CD4-positive, alpha-beta T cell (primary cell): ENCODE data around the gene FBXL13. TPM values are rescaled to one million over a fixed set of nuclear protein-coding genes. Genes with fewer than 3 reads are reported as not detected.

Source experiments
- ATAC-seq: fragments of 200-7000 bp; cut with Tn5 transposase; one replicate; pipeline ENCODE4 v1.10.0; 2022; ENCODE audit warnings: mild to moderate bottlenecking; ENCODE audit not compliant: poor library complexity
- CTCF ChIA-PET: fragments of 350-600 bp; sonication (Branson Sonifier 250); formaldehyde crosslinking; loops from one replicate; lab custom pipeline; 2021; ENCODE audit warnings: antibody characterized with exemption, inconsistent platforms; lab: Charles Lee
- POLR2A ChIA-PET: fragments of 350-600 bp; sonication (Branson Sonifier 250); formaldehyde crosslinking; loops from one replicate; lab custom pipeline; 2021; ENCODE audit warnings: antibody characterized with exemption, inconsistent platforms; lab: Charles Lee
- DNase-seq, 14 experiments: peaks; one replicate each; pipeline ENCODE4 v3.0.0-alpha.2; 2013 to 2020; ENCODE audit warnings: mixed read lengths in 2 of 14
- H3K27ac ChIP-seq, 2 donors: one replicate each; pipeline versions ENCODE4 v1.5.1 to v1.7.0; 2013; ENCODE audit warnings: low read length in 2 of 2, low read depth in 1 of 2, mild to moderate bottlenecking in 1 of 2
- H3K27me3 ChIP-seq, 2 experiments: 1 replicate in 1 of 2; 2 replicates in 1 of 2; pipeline versions ENCODE4 v1.6.1 to v1.7.0; 2013; ENCODE audit warnings: low read length in 2 of 2, control low read depth in 1 of 2, mild to moderate bottlenecking in 1 of 2, moderate library complexity in 1 of 2; ENCODE audit not compliant: insufficient read depth in 2 of 2, control insufficient read depth in 1 of 2
- H3K36me3 ChIP-seq: one replicate; pipeline ENCODE4 v1.6.1; 2013; ENCODE audit warnings: low read length, control low read depth; ENCODE audit not compliant: insufficient read depth
- H3K4me1 ChIP-seq: one replicate; pipeline ENCODE4 v1.6.1; 2013; ENCODE audit warnings: low read length, control low read depth; ENCODE audit not compliant: insufficient read depth
- H3K4me3 ChIP-seq: one replicate; pipeline ENCODE4 v1.5.1; 2013; ENCODE audit warnings: mild to moderate bottlenecking, low read length, moderate library complexity
- H3K9me3 ChIP-seq, 2 experiments: 1 replicate in 1 of 2; 2 replicates in 1 of 2; pipeline versions ENCODE4 v1.6.1 to v1.7.0; 2013; ENCODE audit warnings: low read length in 2 of 2, mild to moderate bottlenecking in 2 of 2, control low read depth in 1 of 2, moderate library complexity in 1 of 2; ENCODE audit not compliant: control insufficient read depth in 1 of 2, insufficient read depth in 1 of 2
- H3K27ac Mint-ChIP-seq: one replicate; pipeline ENCODE4 v1.8.0; 2020; ENCODE audit warnings: mixed read lengths
- H3K27me3 Mint-ChIP-seq: one replicate; pipeline ENCODE4 v1.8.0; 2021; ENCODE audit warnings: mixed read lengths
- H3K36me3 Mint-ChIP-seq: one replicate; pipeline ENCODE4 v1.8.0; 2021; ENCODE audit warnings: low read depth, mixed read lengths
- H3K4me1 Mint-ChIP-seq: one replicate; pipeline ENCODE4 v1.8.0; 2021; ENCODE audit warnings: low read depth, mixed read lengths
- H3K4me3 Mint-ChIP-seq: one replicate; pipeline ENCODE4 v1.8.0; 2020; ENCODE audit warnings: mild to moderate bottlenecking, mixed read lengths
- H3K9me3 Mint-ChIP-seq: one replicate; pipeline ENCODE4 v1.8.0; 2020; ENCODE audit warnings: mixed read lengths
- intact Hi-C, 2 experiments: fragments of 100-400 bp; cut with DNase I in 1 of 2; cut with micrococcal nuclease in 1 of 2; formaldehyde crosslinking; loops; one replicate each; pipeline versions ENCODE4 v1.15.1 to v1.9.0; 2023 to 2025; cut with DNase I, micrococcal nuclease
- total RNA-seq, 174 experiments: library from RNA in 2 of 174; stranded (reverse) in 2 of 174; gene quantifications; one replicate each; pipeline ENCODE4 v1.2.3 and lab custom pipeline; 2021 to 2026
- TF ChIP-seq, protein P1 (sequence below): fragments of 200-600 bp; IDR thresholded peaks from one replicate; pipeline ENCODE4 v1.8.0; 2022; ENCODE audit warnings: antibody characterized with exemption, mild to moderate bottlenecking

FBXL13 gene
- total RNA-seq, 2 experiments from 2014 or later, result 0.89 to 1.4 TPM

DNA sequence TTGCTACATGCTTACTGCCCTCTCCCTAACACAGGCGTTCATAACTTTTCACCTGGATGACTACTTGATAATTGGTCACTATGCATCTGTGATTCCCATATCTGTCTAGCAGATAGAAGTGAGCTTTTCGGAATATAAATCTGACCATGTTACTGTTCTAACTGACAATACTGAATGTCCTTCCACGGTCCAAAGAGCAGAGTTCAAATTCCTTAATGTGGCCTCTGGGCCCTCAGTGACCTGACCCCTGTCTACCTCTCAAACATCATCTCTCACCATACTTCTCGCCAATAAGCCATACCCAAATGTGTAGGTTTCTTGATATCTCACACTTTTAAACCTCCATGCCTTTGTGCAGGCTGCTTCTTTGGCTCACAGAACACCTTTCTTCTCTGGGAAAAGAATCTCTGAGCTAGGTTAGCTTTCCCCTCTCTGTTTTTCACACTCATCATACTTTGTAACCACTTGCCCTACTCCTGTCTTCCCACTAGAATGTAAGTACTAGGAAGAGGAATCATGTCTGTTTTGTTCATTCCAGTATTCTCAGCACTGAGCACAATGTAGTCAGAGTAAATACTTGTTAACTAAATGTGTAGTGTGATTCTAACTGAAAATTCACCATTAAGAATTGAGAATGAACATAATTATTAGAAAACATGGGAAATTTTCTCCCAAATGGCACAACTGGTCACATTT is 201.0 kb downstream of the FBXL13 start:
- TF ChIP-seq, protein P1, sequence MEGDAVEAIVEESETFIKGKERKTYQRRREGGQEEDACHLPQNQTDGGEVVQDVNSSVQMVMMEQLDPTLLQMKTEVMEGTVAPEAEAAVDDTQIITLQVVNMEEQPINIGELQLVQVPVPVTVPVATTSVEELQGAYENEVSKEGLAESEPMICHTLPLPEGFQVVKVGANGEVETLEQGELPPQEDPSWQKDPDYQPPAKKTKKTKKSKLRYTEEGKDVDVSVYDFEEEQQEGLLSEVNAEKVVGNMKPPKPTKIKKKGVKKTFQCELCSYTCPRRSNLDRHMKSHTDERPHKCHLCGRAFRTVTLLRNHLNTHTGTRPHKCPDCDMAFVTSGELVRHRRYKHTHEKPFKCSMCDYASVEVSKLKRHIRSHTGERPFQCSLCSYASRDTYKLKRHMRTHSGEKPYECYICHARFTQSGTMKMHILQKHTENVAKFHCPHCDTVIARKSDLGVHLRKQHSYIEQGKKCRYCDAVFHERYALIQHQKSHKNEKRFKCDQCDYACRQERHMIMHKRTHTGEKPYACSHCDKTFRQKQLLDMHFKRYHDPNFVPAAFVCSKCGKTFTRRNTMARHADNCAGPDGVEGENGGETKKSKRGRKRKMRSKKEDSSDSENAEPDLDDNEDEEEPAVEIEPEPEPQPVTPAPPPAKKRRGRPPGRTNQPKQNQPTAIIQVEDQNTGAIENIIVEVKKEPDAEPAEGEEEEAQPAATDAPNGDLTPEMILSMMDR, result no peak
- Mint-ChIP-seq H3K27ac (no peak overlapping the region), H3K4me1 (peaks cover 4% of the 10 kb centered on the region), H3K9me3 (no peaks in the 10 kb centered on the region), H3K4me3 (no peak overlapping the region), H3K36me3 (no peaks in the 10 kb centered on the region), H3K27me3 (no peaks in the 10 kb centered on the region)
- no peaks in the 10 kb centered on the region for H3K9me3 ChIP-seq
- no peaks in the 10 kb centered on the region for H3K27me3 ChIP-seq
- intact Hi-C loops, result no loop called here
- no peaks in the 10 kb centered on the region for H3K36me3 ChIP-seq
- no peak for ATAC-seq
- no peak overlapping the region for H3K4me3 ChIP-seq
- POLR2A ChIA-PET, result no interaction called here
- no peaks in the 10 kb centered on the region for H3K4me1 ChIP-seq
- no peak overlapping the region for H3K27ac ChIP-seq
- CTCF ChIA-PET, result no interaction called here
- DNase-seq, result no peak

DNA sequence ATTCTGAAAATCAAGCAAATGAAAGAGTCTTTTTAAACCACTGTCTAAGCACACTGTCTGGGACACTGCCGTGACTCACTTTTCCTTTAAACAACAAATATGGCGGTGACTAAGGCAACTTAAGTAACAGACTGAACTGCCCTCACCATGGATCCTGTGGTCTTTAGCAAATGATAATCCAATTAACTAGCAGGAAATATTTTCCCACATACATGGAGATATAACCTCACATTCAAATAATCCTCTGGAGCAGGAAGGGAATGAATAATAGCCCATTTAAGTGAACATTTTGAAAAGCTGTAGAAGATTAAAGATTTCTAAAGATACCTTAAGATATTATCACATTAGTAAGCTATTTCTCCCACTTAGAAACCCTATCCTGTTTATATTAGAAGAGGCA is 202.1 kb downstream of the FBXL13 start:
- H3K27ac Mint-ChIP-seq, result no peak overlapping the region
- H3K36me3 Mint-ChIP-seq, result no peaks in the 10 kb centered on the region
- Histone ChIP-seq H3K27ac (no peak overlapping the region), H3K4me1 (no peaks in the 10 kb centered on the region), H3K36me3 (no peaks in the 10 kb centered on the region), H3K4me3 (no peak overlapping the region), H3K9me3 (no peaks in the 10 kb centered on the region), H3K27me3 (no peaks in the 10 kb centered on the region)
- CTCF ChIA-PET, result interaction anchor here (0.6 kb wide), 1 partner anchor 1519 kb away, joined by 5 read pairs; no protein-coding TSS in a partner anchor
- no peaks in the 10 kb centered on the region for H3K9me3 Mint-ChIP-seq
- intact Hi-C loops, result no loop called here
- H3K4me1 Mint-ChIP-seq, result peaks cover 4% of the 10 kb centered on the region
- DNase-seq (no peak), ATAC-seq (no peak)
- POLR2A ChIA-PET, result no interaction called here
- no peaks in the 10 kb centered on the region for H3K27me3 Mint-ChIP-seq
- TF ChIP-seq, protein P1, result no peak
- no peak overlapping the region for H3K4me3 Mint-ChIP-seq

DNA sequence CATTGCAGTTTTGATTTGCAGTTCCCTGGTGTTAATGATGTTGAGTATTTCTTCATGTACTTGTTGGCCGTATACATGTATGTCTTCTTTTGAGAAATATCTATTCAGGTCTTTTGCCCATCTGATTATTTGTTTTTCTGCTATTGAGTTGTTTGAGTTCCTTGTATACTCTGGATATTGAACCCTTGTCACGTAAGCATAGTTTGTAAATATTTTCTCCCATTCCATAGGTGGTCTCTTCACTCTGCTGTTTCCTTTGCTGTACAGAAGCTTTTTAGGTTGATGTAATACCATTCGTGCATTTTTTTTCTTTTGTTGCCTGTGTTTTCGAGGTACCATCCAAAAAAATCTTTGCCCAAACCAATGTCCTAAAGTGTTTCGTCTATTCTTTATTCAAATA is 205.4 kb downstream of the FBXL13 start:
- Mint-ChIP-seq H3K9me3 (no peaks in the 10 kb centered on the region), H3K4me1 (peaks cover 3% of the 10 kb centered on the region), H3K36me3 (no peaks in the 10 kb centered on the region), H3K4me3 (no peak overlapping the region), H3K27me3 (no peaks in the 10 kb centered on the region), H3K27ac (no peak overlapping the region)
- no peak for DNase-seq
- no peak overlapping the region for H3K4me3 ChIP-seq
- no peaks in the 10 kb centered on the region for H3K9me3 ChIP-seq
- no peaks in the 10 kb centered on the region for H3K36me3 ChIP-seq
- no peaks in the 10 kb centered on the region for H3K27me3 ChIP-seq
- H3K27ac ChIP-seq, result no peak overlapping the region
- TF ChIP-seq, protein P1, result no peak
- intact Hi-C loops, result no loop called here
- H3K4me1 ChIP-seq, result no peaks in the 10 kb centered on the region
- POLR2A ChIA-PET, result no interaction called here
- no peak for ATAC-seq
- CTCF ChIA-PET, result no interaction called here
